IMR-90 (cell line): ENCODE measurements around the gene LRRC26. TPM values are rescaled to one million over a fixed set of nuclear protein-coding genes. Genes with fewer than 3 reads are reported as not detected.

Experiments used
- ATAC-seq: fragments of 200-7000 bp; cut with Tn5 transposase; 2 replicates; pipeline ENCODE4 v1.9.1; 2020; ENCODE audit warnings: low read depth, mild to moderate bottlenecking, moderate library complexity
- BruUV-seq: library from RNA; stranded (reverse); fragments of 400-500 nt; replicated peaks from 2 replicates; lab custom pipeline; 2021; lab: Mats Ljungman, UMichigan
- CTCF ChIA-PET: fragments of 300-600 bp; formaldehyde crosslinking; extraction: SDS; loops from one replicate; lab custom pipeline; 2021; ENCODE audit warnings: antibody characterized with exemption; lab: Yijun Ruan, JAX
- POLR2A ChIA-PET: fragments of 300-600 bp; sonication (Branson Sonifier 250); formaldehyde crosslinking; loops from one replicate; lab custom pipeline; 2022; ENCODE audit warnings: antibody characterized with exemption; ENCODE audit not compliant: unreplicated experiment; lab: Charles Lee
- DNase-seq: peaks from one replicate; pipeline ENCODE4 v3.0.0; 2013
- H2AFZ ChIP-seq: replicated peaks from 2 replicates; pipeline ENCODE3; 2013; ENCODE audit warnings: low read length, mild to moderate bottlenecking; ENCODE audit not compliant: poor library complexity
- H2AK5ac ChIP-seq: 2 replicates; pipeline ENCODE4 v1.6.1; 2013; ENCODE audit warnings: low read depth, low read length, inconsistent platforms
- H2AK9ac ChIP-seq: replicated peaks from 2 replicates; pipeline ENCODE3; 2013; ENCODE audit warnings: mild to moderate bottlenecking, low read depth, low read length, moderate library complexity; ENCODE audit not compliant: poor library complexity
- H2BK120ac ChIP-seq: 2 replicates; pipeline ENCODE4 v1.6.1; 2013; ENCODE audit warnings: low read depth, low read length, inconsistent platforms
- H2BK15ac ChIP-seq: 3 replicates; pipeline ENCODE4 v1.6.1; 2013; ENCODE audit warnings: low read depth, low read length, inconsistent platforms
- H2BK20ac ChIP-seq: 2 replicates; pipeline ENCODE4 v1.6.1; 2013; ENCODE audit warnings: low read depth, mild to moderate bottlenecking, inconsistent platforms, low read length, moderate library complexity
- H2BK5ac ChIP-seq: 2 replicates; pipeline ENCODE4 v1.6.1; 2013; ENCODE audit warnings: mild to moderate bottlenecking, low read depth, low read length, inconsistent platforms; ENCODE audit not compliant: poor library complexity, severe bottlenecking
- H3K14ac ChIP-seq: replicated peaks from 2 replicates; pipeline ENCODE4 v1.6.1; 2013; ENCODE audit warnings: low read depth, low read length, inconsistent platforms
- H3K18ac ChIP-seq: 2 replicates; pipeline ENCODE4 v1.6.1; 2013; ENCODE audit warnings: low read depth, low read length, control low read depth
- H3K23ac ChIP-seq: 2 replicates; pipeline ENCODE4 v1.6.1; 2013; ENCODE audit warnings: low read depth, low read length, inconsistent platforms
- H3K27ac ChIP-seq: 2 replicates; pipeline ENCODE4 v1.5.1; 2013; ENCODE audit warnings: mild to moderate bottlenecking, control low read depth, low read length; ENCODE audit not compliant: insufficient read depth
- H3K27me3 ChIP-seq: 2 replicates; pipeline ENCODE4 v1.6.1; 2013; ENCODE audit warnings: low read length; ENCODE audit not compliant: control insufficient read depth, insufficient read depth
- H3K36me3 ChIP-seq: 2 replicates; pipeline ENCODE4 v1.6.1; 2013; ENCODE audit warnings: low read length, mixed read lengths; ENCODE audit not compliant: control insufficient read depth, insufficient read depth
- H3K4ac ChIP-seq: 2 replicates; pipeline ENCODE4 v1.6.1; 2013; ENCODE audit warnings: low read depth, low read length, inconsistent platforms
- H3K4me1 ChIP-seq: 2 replicates; pipeline ENCODE4 v1.6.1; 2013; ENCODE audit warnings: low read length, mixed read lengths; ENCODE audit not compliant: control insufficient read depth, insufficient read depth
- H3K4me2 ChIP-seq: 2 replicates; pipeline ENCODE4 v1.6.1; 2013; ENCODE audit warnings: low read depth, mild to moderate bottlenecking, control low read depth, low read length, moderate library complexity
- H3K4me3 ChIP-seq: 2 replicates; pipeline ENCODE4 v1.5.1; 2013; ENCODE audit warnings: low read depth, mild to moderate bottlenecking, control low read depth, low read length, moderate library complexity; ENCODE audit not compliant: insufficient read depth
- H3K56ac ChIP-seq: 2 replicates; pipeline ENCODE4 v1.6.1; 2013; ENCODE audit warnings: low read length, inconsistent platforms; ENCODE audit not compliant: insufficient read depth; ENCODE audit errors: extremely low read depth
- H3K79me1 ChIP-seq, 2 experiments: 2 replicates each; pipeline ENCODE4 v1.6.1; 2013; ENCODE audit warnings: low read length in 2 of 2, inconsistent platforms in 1 of 2, low read depth in 1 of 2
- H3K9ac ChIP-seq: 2 replicates; pipeline ENCODE4 v1.6.1; 2013; ENCODE audit warnings: low read depth, low read length, control low read depth
- H3K9me1 ChIP-seq: 2 replicates; pipeline ENCODE4 v1.6.1; 2013; ENCODE audit warnings: low read length, inconsistent platforms; ENCODE audit not compliant: insufficient read depth
- H3K9me3 ChIP-seq: 2 replicates; pipeline ENCODE4 v1.6.1; 2013; ENCODE audit warnings: low read length; ENCODE audit not compliant: control insufficient read depth, insufficient read depth
- H4K20me1 ChIP-seq: 2 replicates; pipeline ENCODE4 v1.6.1; 2013; ENCODE audit warnings: low read length, inconsistent platforms; ENCODE audit not compliant: insufficient read depth
- H4K5ac ChIP-seq: 2 replicates; pipeline ENCODE4 v1.6.1; 2013; ENCODE audit warnings: mild to moderate bottlenecking, low read depth, low read length, control low read depth
- H4K8ac ChIP-seq, 2 experiments: 2 replicates each; pipeline ENCODE4 v1.6.1; 2013; ENCODE audit warnings: low read depth in 2 of 2, low read length in 2 of 2, control low read depth in 1 of 2, inconsistent platforms in 1 of 2
- H4K91ac ChIP-seq: 2 replicates; pipeline ENCODE4 v1.6.1; 2013; ENCODE audit warnings: low read depth, low read length, inconsistent platforms; ENCODE audit not compliant: insufficient read depth
- CEBPB ChIP-seq: IDR thresholded peaks from 2 replicates; pipeline ENCODE4 v1.6.1; 2012; ENCODE audit warnings: low read depth, low read length, improper control_type of control experiment
- CTCF ChIP-seq: conservative IDR thresholded peaks from 2 replicates; pipeline ENCODE4 v1.5.1; 2012; ENCODE audit warnings: mild to moderate bottlenecking, low read depth, low read length, improper control_type of control experiment
- FOS ChIP-seq: fragments of 150-350 bp; IDR thresholded peaks from 2 replicates; pipeline ENCODE4 v1.6.1; 2016; ENCODE audit warnings: low read depth, low read length
- NFE2L2 ChIP-seq: fragments of 150-350 bp; IDR thresholded peaks from 2 replicates; pipeline ENCODE4 v1.6.1; 2016; ENCODE audit warnings: low read depth, mild to moderate bottlenecking, low read length
- RAD21 ChIP-seq: IDR thresholded peaks from 2 replicates; pipeline ENCODE4 v1.6.1; 2012; ENCODE audit warnings: low read length, improper control_type of control experiment
- SMC3 ChIP-seq: fragments of 150-350 bp; IDR thresholded peaks from 2 replicates; pipeline ENCODE4 v1.6.1; 2016; ENCODE audit warnings: low read depth, mild to moderate bottlenecking, antibody characterized with exemption, low read length, moderate library complexity
- WGBS, 2 experiments: methylation state at CpG; one replicate each; pipeline versions ENCODE4 v1.1.5 to v1.1.7; 2013; ENCODE audit warnings: missing lambda C conversion rate in 2 of 2; ENCODE audit not compliant: insufficient read length in 1 of 2; ENCODE audit errors: extremely low coverage in 2 of 2; 5-methylcytosine and 5-hydroxymethylcytosine counted together
- dilution Hi-C: fragments of 300-500 bp; cut with HindIII; formaldehyde crosslinking; loops from one replicate; pipeline ENCODE4 v1.14.3; 2018; ENCODE audit warnings: low sequenced_read_pairs; ENCODE audit not compliant: unreplicated experiment
- in situ Hi-C: fragments of 300-500 bp; cut with MboI; formaldehyde crosslinking; loops from 3 replicates; pipeline ENCODE4 v1.14.3; 2019; ENCODE audit warnings: low sequenced_read_pairs, inconsistent platforms, mixed read lengths
- intact Hi-C: fragments of 100-400 bp; cut with micrococcal nuclease; formaldehyde crosslinking; loops from 2 replicates; pipeline ENCODE4 v1.10.0; 2022
- polyA plus RNA-seq, 3 experiments: library from polyadenylated mRNA; depleted of rRNA; stranded (reverse); fragments of >200 nt; gene quantifications; 2 replicates each; pipeline ENCODE4 v1.2.3, GENCODE V29; 2012; ENCODE audit warnings: low replicate concordance in 1 of 3
- total RNA-seq: library from RNA; depleted of rRNA; stranded (reverse); fragments of >200 nt; gene quantifications from 2 replicates; pipeline ENCODE4 v1.2.3, GENCODE V29; 2012

LRRC26 gene
- total and polyA plus RNA-seq, 2 of the 4 experiments (the other 2 are of a cell fraction) = not detected

GRCh38 chr9:137178201-137178938 lies 8.5 kb upstream of the LRRC26 start (continued):
- TF ChIP-seq SMC3 = no peak

- ChIA-PET CTCF (no interaction called here), POLR2A (no interaction called here)
- BruUV-seq = no TSS peak
- H2AFZ ChIP-seq = no peak overlapping the region
- H3K4ac ChIP-seq = no peak overlapping the region
- H3K4me1 ChIP-seq = no peaks in the 10 kb centered on the region; the same call in 1 of the 2 replicates
- H3K4me3 ChIP-seq = no peak overlapping the region
- no peak overlapping the region for H2BK15ac ChIP-seq
- no peak overlapping the region for H2BK5ac ChIP-seq
- no peak overlapping the region for H3K27ac ChIP-seq
- peak; percentile 76 for ATAC-seq
- no peaks in the 10 kb centered on the region; the same call in 1 of the 2 replicates for H4K20me1 ChIP-seq
- DNase-seq = peak; percentile 17
- 64% methylated on average over 11 of the region's 17 CpGs; no CpG with 5 or more reads in 1 of the 2 experiments for WGBS, 2 experiments
- no peak overlapping the region for H3K23ac ChIP-seq
- H4K8ac ChIP-seq = no peak overlapping the region
- H3K18ac ChIP-seq = no peak overlapping the region
- no peak overlapping the region for H4K91ac ChIP-seq
- H3K9me1 ChIP-seq = 0 out of 2 replicates have a peak, but pooled peaks cover 2% of the 10 kb centered on the region
- H3K36me3 ChIP-seq = peaks cover 37% of the 10 kb centered on the region
- H3K14ac ChIP-seq = no peak overlapping the region
- dilution Hi-C loops (no loop called here), in situ Hi-C loops (no loop called here), intact Hi-C loops (no loop called here)
- no peak overlapping the region for H2AK9ac ChIP-seq
- H3K79me1 ChIP-seq = no peaks in the 10 kb centered on the region
- no peak overlapping the region for H3K4me2 ChIP-seq
- H3K9me3 ChIP-seq = no peaks in the 10 kb centered on the region
- no peak overlapping the region for H3K9ac ChIP-seq
- no peak overlapping the region for H2BK20ac ChIP-seq
- H2AK5ac ChIP-seq = no peak overlapping the region
- H2BK120ac ChIP-seq = no peak overlapping the region
- no peak overlapping the region for H4K5ac ChIP-seq
- TF ChIP-seq CEBPB (no peak), FOS (no peak), CTCF (peak; percentile 47), RAD21 (peak; percentile 35; the same call in 1 of the 2 replicates), NFE2L2 (no peak)
- no peak overlapping the region for H3K56ac ChIP-seq
- peaks cover 8% of the 10 kb centered on the region; the same call in 1 of the 2 replicates for H3K27me3 ChIP-seq
Measured at GRCh38 chr9:137176302-137177182, 6.7 kb upstream of the LRRC26 start.
